ENCODE data around the gene UBE2E1.

Gene UBE2E1

DNA sequence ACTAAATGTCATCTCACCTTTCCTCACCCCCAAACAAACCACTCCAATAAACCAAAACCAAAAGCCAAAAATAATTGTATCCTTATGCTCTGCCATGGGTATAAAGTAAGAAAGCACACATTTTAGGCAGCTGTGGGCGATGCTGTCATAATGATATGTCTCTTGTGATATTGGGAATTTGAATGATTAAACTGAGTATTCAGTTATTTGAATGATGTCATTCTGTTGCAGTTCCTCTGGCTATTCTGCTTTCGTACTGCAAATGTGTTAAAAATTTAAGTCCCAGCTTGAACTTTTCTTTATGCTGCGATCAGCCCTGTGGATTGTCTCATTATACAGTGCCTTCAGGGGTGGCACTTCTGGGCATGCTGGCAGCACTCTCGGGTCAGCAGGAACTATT lies 128.5 kb downstream of the UBE2E1 start:
- H3K4me3 ChIP-seq (ENCODE audit: low read depth, low read length), result no peak overlapping the region
- TF ChIP-seq, protein P1, sequence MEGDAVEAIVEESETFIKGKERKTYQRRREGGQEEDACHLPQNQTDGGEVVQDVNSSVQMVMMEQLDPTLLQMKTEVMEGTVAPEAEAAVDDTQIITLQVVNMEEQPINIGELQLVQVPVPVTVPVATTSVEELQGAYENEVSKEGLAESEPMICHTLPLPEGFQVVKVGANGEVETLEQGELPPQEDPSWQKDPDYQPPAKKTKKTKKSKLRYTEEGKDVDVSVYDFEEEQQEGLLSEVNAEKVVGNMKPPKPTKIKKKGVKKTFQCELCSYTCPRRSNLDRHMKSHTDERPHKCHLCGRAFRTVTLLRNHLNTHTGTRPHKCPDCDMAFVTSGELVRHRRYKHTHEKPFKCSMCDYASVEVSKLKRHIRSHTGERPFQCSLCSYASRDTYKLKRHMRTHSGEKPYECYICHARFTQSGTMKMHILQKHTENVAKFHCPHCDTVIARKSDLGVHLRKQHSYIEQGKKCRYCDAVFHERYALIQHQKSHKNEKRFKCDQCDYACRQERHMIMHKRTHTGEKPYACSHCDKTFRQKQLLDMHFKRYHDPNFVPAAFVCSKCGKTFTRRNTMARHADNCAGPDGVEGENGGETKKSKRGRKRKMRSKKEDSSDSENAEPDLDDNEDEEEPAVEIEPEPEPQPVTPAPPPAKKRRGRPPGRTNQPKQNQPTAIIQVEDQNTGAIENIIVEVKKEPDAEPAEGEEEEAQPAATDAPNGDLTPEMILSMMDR (IDR thresholded peaks at IDR 0.05; ENCODE audit: low read depth, low read length, missing control alignments), result no peak
- DNase-seq (ENCODE audit: low read depth), result no peak

DNA sequence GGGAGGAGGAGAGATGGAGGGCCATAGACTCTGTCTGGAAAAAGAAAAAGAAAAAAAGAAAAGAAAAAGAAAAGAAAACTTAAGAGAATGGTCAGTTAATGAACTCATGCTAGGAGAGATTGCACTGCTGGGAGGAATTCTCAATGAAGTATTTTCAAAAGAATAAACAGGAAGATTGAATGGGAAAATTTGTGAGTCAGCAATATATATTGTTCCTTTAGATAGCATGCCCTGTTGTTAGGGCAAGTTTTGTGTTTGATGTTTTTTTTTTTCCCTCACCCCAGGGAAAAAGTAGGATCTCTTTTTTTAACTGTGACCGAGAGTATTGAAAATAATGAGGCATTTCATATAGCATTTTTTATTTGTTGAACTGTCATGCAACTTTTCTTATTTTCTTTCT lies 131.5 kb downstream of the UBE2E1 start:
- no peak for DNase-seq (ENCODE audit: low read depth)
- H3K4me3 ChIP-seq (ENCODE audit: low read depth, low read length), result no peak overlapping the region
- TF ChIP-seq, protein P1 (IDR thresholded peaks at IDR 0.05; ENCODE audit: low read depth, low read length, missing control alignments), result no peak

DNA sequence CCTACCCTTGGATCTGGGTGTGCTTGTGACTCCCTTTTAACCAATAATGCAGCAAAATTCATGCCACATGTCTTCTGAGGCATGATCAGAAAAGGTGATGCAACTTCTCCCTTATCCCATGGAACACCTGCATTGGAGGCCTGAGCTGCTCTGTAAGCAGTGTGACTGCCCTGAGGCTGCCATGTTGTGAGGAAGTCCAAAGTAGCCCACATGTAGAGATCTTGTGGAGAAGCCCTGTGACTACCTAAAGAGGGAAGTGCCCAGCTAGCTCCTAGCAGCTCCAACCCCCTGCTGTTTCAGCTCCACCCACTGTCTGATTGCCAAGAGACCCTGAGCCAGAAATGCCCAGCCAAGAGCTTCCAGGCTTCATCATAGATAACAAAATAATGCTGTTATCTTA lies 132.9 kb downstream of the UBE2E1 start:
- TF ChIP-seq, protein P1 (IDR thresholded peaks at IDR 0.05; ENCODE audit: low read depth, low read length, missing control alignments), result no peak
- DNase-seq (ENCODE audit: low read depth), result no peak
- no peak overlapping the region for H3K4me3 ChIP-seq (ENCODE audit: low read depth, low read length)

DNA sequence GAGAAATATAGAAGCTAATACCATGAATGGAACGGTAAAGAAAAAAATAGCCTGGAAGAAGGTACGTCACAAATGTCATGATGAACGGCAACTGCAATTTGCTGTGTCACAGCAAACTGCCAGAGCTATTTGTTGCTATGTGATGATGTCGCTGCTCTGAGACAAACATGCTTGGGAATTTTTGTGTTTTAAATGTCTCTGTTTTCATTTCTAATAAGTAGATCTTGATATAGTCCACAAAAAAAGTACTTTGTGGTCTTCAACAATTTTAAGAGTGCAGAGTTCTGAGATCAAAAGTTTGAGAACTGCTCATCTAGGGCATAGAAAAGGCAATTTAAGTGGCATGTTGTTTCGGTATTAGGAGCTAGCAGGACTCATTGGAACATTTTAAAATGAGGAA lies 135.0 kb downstream of the UBE2E1 start:
- no peak for DNase-seq (ENCODE audit: low read depth)
- no peak overlapping the region for H3K4me3 ChIP-seq (ENCODE audit: low read depth, low read length)
- TF ChIP-seq, protein P1 (IDR thresholded peaks at IDR 0.05; ENCODE audit: low read depth, low read length, missing control alignments), result no peak
